ENCODE results near the gene TRABD2B. TPM values are rescaled to one million over a fixed set of nuclear protein-coding genes. Genes with fewer than 3 reads are reported as not detected.
A peak's percentile ranks its signal among the peaks of the same experiment; 100 is the strongest.

The TRABD2B gene
- total RNA-seq, 6 donors from 2014 or later, result under 0.01 to 2.1 (median 0.62) TPM

DNA sequence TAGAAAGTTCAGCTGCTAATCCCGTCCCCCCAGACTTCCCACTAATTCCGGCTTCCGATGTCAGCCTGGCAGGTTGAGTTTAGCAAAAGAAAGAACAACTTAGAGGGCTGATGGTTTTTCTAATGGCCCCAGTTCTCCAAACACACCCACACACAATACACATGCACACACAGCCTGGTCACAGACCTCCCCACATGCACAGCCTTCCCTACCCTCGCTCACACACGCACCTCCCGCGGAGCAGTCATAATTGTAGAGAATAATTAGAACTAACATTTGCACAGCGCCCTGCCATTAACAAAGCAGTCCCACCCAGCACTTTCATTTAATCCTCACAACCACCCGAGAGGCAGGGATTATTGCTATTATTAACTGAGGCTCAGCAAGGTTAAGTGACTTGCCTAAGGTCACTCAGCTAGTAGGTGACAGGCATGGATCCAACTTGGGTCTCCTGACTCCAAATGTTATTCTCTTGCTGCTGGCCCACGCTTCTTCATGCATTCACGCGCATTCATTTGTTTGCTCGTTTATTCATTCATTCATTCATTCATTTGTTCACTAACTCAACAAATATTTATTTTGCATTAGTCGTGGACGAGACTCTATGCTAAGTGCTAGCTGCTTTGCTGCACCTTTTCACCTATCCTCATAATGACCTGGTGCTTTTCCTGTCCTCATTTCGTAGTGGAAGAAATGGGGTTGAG lies 284.4 kb downstream of the TRABD2B start:
- H3K9me3 ChIP-seq, result no peaks in the 10 kb centered on the region
- H3K4me3 ChIP-seq, result no peak overlapping the region
- 67 to 68% methylated on average over 16 of the region's 16 CpGs for WGBS, 2 donors
- H3K27me3 ChIP-seq, result peaks cover 0 to 40% (median 23%) of the 10 kb centered on the region in 4 donors
- TF ChIP-seq POLR2AphosphoS5 (IDR thresholded peaks at IDR 0.05), result no peak
- TF ChIP-seq EP300 (IDR thresholded peaks at IDR 0.05), result no peak
- TF ChIP-seq, protein P1, sequence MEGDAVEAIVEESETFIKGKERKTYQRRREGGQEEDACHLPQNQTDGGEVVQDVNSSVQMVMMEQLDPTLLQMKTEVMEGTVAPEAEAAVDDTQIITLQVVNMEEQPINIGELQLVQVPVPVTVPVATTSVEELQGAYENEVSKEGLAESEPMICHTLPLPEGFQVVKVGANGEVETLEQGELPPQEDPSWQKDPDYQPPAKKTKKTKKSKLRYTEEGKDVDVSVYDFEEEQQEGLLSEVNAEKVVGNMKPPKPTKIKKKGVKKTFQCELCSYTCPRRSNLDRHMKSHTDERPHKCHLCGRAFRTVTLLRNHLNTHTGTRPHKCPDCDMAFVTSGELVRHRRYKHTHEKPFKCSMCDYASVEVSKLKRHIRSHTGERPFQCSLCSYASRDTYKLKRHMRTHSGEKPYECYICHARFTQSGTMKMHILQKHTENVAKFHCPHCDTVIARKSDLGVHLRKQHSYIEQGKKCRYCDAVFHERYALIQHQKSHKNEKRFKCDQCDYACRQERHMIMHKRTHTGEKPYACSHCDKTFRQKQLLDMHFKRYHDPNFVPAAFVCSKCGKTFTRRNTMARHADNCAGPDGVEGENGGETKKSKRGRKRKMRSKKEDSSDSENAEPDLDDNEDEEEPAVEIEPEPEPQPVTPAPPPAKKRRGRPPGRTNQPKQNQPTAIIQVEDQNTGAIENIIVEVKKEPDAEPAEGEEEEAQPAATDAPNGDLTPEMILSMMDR (IDR thresholded peaks at IDR 0.05), result no peak
- no peak for TF ChIP-seq POLR2A (IDR thresholded peaks at IDR 0.05)
- no peak for ATAC-seq (ENCODE audit: low FRiP score in 2 of 2)
- peaks cover 19 to 30% (median 21%) of the 10 kb centered on the region in 4 donors for H3K4me1 ChIP-seq
- no peak for DNase-seq
- no peaks in the 10 kb centered on the region for H3K36me3 ChIP-seq
- no peak overlapping the region for H3K27ac ChIP-seq

DNA sequence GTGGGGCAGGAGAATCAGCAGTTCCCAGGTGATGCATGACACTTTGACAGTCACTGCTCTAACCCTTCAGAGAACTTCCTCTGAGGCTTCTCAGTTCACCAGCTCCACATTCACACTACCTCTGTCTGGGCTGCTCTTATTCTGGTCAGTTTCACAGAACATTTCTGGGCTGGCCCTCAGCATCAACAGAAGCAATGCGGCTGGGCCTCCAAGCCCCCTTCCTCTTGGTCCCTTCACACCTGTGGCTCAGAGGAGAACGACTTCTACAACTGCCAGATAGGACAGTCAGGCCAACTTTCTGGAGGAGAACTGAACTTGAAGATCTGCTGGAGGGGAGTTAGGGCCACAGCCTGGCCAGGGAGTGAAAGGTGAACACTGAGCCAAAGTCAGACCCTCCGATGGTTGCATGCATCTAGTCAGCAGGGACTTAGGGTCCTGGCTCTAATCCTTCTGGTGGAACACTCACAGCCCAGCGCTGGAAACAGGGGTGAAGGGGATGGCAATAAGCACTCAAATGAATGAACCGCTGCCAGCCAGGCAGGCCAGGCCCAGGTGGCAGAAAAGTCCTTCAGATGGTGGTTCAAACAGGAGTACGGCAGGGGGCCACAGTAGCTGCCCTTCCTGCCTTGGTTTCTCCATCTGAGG lies 285.2 kb downstream of the TRABD2B start:
- no peak for ATAC-seq (ENCODE audit: low FRiP score in 2 of 2)
- peaks cover 0 to 40% (median 23%) of the 10 kb centered on the region in 4 donors for H3K27me3 ChIP-seq
- no peak for DNase-seq
- TF ChIP-seq, protein P1 (IDR thresholded peaks at IDR 0.05), result no peak
- TF ChIP-seq POLR2AphosphoS5 (IDR thresholded peaks at IDR 0.05) (no peak), EP300 (IDR thresholded peaks at IDR 0.05) (no peak), POLR2A (IDR thresholded peaks at IDR 0.05) (no peak)
- no peak overlapping the region for H3K4me3 ChIP-seq
- H3K27ac ChIP-seq, result no peak overlapping the region
- 64 to 93% methylated on average over 3 to 6 of the region's 6 CpGs for WGBS, 2 donors
- H3K9me3 ChIP-seq, result no peaks in the 10 kb centered on the region
- peaks cover 19 to 30% (median 21%) of the 10 kb centered on the region in 4 donors for H3K4me1 ChIP-seq
- no peaks in the 10 kb centered on the region for H3K36me3 ChIP-seq

DNA sequence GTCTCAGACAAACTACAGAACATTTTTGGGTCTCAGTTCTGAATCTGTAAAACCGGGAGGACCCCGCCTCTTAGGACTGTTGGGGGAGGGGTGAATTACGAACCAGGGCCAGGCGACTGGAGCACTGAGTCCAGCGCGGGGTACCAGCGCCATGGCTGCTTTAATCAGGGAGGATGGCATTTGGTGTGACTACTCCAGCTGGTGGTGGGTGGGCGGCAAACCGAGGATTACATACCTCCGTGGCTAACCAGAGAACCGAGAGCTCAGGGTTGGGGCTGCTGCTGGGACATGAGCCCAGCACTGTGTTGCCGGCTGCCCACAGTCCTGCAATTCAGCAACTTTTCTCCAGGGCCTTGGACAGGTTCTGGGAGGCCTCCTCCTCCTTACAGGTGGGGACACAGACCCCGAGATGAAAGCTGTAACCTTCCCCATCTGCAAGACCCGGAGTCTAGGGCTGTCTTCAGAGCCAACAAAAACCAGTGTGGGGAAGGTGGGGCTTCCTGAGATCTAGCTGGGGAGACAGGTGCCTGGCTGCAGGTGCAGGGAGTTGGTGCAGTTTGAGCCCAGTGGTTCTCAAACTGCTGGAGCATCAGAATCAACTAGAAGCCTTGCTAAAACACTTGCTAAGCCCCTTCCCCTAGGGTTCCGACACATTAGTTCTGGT lies 285.9 kb downstream of the TRABD2B start:
- H3K27me3 ChIP-seq, result peaks cover 0 to 40% (median 23%) of the 10 kb centered on the region in 4 donors
- WGBS, 2 donors, result 55 to 71% methylated on average over 12 to 15 of the region's 15 CpGs
- H3K4me3 ChIP-seq, result no peak overlapping the region
- DNase-seq (peak in 1 of 2 donors; percentile 15), ATAC-seq (ENCODE audit: low FRiP score in 2 of 2) (no peak)
- H3K36me3 ChIP-seq, result no peaks in the 10 kb centered on the region
- H3K27ac ChIP-seq, result no peak overlapping the region
- TF ChIP-seq POLR2A (IDR thresholded peaks at IDR 0.05) (no peak), EP300 (IDR thresholded peaks at IDR 0.05) (no peak)
- TF ChIP-seq, protein P1 (IDR thresholded peaks at IDR 0.05), result no peak
- H3K9me3 ChIP-seq, result no peaks in the 10 kb centered on the region
- H3K4me1 ChIP-seq, result peaks cover 19 to 30% (median 21%) of the 10 kb centered on the region in 4 donors

Other genes starting within 250 kb of the TRABD2B start
- 10 to 100 TPM in 2 of 6 donors, 1 to 10 TPM in 4; 2.9 to 21.0 (median 6.1) TPM for gene SLC5A9, start 225.3 kb upstream of the TRABD2B start, total RNA-seq

Measured in upper lobe of left lung (tissue), 6 donors.